ENCODE data around the gene ZAR1L.
A peak's percentile ranks its signal among the peaks of the same experiment; 100 is the strongest.
"Not testable (repeated sequence)": the region's sequence is repeated elsewhere in the genome, so short reads cannot be mapped to it uniquely, and the experiment has no call there.

Gene ZAR1L, protein sequence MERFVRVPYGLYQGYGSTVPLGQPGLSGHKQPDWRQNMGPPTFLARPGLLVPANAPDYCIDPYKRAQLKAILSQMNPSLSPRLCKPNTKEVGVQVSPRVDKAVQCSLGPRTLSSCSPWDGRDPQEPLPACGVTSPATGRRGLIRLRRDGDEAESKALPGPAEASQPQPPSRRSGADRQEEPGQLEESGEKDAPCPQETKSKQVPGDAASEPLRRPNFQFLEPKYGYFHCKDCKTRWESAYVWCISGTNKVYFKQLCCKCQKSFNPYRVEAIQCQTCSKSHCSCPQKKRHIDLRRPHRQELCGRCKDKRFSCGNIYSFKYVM

DNA sequence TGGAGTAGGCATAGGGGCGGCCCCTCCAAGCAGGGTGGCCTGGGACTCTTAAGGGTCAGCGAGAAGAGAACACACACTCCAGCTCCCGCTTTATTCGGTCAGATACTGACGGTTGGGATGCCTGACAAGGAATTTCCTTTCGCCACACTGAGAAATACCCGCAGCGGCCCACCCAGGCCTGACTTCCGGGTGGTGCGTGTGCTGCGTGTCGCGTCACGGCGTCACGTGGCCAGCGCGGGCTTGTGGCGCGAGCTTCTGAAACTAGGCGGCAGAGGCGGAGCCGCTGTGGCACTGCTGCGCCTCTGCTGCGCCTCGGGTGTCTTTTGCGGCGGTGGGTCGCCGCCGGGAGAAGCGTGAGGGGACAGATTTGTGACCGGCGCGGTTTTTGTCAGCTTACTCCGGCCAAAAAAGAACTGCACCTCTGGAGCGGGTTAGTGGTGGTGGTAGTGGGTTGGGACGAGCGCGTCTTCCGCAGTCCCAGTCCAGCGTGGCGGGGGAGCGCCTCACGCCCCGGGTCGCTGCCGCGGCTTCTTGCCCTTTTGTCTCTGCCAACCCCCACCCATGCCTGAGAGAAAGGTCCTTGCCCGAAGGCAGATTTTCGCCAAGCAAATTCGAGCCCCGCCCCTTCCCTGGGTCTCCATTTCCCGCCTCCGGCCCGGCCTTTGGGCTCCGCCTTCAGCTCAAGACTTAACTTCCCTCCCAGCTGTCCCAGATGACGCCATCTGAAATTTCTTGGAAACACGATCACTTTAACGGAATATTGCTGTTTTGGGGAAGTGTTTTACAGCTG, at the start of gene ZAR1L, which contains the start of gene BRCA2:
Gene ZAR1L, minus strand, starts transcription at position 126 of the 790 bp plus-strand sequence. CDS start 3,438 bp downstream, outside the sequence.
Gene BRCA2, plus strand, starts transcription at position 271 of the 790 bp plus-strand sequence. CDS start 953 bp downstream, outside the sequence.
- peak; percentile 52 for DNase-seq

DNA sequence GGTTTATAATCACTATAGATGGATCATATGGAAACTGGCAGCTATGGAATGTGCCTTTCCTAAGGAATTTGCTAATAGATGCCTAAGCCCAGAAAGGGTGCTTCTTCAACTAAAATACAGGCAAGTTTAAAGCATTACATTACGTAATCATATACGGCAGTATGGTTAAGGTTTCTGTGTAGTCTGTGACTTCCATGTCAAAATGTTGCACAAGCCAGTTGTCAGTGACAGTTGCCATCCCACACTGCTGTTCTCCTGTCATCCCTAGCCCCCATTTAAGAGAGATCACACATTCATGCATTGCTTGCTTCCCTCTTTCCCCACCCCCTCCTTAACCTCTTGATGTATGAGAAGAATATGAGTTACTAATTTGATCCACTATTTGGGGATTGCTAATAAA, 47.4 kb upstream of the ZAR1L start:
- DNase-seq = no peak

DNA sequence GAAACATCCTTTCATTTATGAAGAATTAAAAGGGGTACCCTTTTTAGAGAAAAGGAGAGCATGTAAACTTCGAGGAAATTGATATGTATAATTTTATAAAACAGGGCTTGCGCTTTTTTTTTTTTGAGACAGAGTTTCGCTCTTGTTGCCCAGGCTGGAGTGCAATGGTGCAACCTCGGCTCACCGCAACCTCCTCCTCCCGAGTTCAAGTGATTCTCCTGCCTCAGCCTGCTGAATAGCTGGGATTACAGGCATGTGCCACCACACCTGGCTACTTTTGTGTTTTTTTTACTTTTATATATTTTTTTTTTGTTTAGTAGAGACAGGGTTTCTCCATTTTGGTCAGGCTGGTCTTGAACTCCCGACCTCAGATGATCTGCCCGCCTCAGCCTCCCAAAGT, 40.8 kb upstream of the ZAR1L start:
- not testable (repeated sequence) for DNase-seq

DNA sequence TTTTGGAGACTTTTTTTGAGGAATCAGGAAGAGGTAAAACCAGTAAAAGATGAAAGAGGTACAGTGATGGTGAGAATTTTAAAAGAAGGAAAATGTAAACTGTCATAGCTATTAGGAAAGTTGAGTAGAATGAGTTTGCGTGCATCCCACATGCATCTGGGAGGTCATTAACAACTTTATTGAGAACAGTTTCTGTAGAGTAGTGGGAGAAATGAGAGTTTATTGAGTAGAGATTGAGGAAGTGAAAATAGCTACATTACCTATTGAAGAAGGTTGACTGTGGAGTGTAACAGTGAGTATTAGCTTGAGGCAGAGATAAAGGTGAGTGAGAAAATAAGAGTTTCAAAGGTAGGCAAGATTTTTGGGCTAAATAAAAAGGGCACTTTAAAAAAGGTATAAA, 38.9 kb upstream of the ZAR1L start:
- DNase-seq = no peak

DNA sequence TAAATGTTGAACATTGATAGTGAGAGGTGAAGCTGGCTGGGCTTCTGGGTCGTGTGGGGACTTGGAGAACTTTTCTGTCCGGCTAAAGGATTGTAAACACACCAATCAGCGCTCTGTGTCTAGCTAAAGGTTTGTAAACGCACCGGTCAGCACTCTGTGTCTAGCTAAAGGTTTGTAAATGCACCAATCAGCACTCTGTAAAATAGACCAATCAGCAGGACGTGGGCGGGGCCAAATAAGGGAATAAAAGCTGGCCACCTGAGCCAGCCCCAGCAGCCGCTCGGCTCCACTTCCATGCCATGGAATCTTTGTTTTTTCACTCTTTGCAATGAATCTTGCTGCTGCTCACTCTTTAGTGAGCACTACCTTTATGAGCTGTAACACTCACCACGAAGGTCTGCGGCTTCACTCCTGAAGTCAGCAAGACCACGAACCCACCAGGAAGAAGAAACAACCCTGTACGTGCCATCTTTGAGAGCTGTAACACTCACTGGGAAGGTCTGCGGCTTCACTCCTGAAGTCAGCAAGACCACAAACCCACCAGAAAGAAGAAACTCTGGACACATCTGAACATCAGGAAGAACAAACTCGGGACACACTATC, 35.8 kb upstream of the ZAR1L start:
- DNase-seq = not testable (repeated sequence)

DNA sequence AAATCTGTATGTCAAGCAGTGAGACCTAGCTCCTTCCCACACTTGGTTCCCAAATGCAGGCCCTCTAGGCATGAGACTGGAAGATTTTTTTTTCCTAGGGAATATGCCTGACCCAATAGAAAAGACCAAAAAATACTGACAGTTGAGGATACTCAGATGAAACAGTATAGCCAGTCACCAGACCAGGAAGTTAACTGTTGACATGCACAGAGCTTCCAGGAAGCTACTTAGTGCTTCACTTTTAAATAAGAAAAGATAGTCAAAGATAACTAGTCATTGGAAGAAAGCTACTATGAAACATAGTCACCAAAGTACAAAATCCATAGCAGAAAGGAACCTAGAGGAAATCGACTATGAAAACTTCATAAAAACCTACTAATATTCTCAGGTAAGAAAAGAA, 32.5 kb upstream of the ZAR1L start:
- DNase-seq = no peak

DNA sequence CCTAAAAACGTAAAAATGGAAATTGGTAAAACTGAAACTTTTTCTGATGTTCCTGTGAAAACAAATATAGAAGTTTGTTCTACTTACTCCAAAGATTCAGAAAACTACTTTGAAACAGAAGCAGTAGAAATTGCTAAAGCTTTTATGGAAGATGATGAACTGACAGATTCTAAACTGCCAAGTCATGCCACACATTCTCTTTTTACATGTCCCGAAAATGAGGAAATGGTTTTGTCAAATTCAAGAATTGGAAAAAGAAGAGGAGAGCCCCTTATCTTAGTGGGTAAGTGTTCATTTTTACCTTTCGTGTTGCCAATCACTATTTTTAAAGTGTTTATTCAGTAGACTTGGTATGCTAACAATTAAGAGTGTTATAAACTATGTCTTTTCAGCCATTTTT, 25.8 kb upstream of the ZAR1L start:
- DNase-seq = no peak

DNA sequence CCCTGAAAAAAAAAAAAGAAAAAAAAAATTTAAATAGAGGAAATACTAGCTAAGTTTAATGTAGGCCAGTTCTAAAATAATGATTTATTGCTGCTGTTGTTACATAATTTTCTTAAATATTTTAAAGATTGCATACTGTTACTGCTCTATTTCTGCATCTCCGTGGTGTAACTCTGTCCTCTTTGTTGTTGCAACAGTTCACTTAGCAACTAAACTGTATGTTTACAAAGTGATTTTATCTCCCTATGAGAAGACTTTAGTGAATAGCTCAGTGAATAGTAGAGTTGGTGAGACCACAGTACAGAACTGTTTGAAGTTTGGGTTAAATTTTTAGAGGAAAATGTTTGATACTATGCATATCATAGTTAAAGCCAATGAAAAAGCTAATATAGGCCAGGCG, 19.5 kb upstream of the ZAR1L start:
- no peak for DNase-seq

DNA sequence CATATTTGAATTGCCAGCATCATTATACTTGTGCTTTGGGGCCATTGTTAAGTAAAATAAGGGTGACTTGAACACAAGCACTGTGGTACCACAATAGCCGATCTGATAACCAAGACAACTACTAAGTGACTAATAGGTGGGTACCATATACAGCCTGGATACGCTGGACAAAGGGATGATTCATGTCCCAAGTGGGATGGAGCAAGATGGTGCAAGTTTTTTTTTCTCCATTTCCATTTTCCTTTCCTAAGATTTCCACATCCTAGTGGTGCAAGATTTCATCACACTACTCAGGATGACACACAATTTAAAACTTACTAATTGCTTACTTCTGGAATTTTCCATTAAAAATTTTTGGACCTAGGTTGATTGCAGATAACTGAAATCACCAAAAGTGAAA, 15.3 kb upstream of the ZAR1L start:
- DNase-seq = no peak

DNA sequence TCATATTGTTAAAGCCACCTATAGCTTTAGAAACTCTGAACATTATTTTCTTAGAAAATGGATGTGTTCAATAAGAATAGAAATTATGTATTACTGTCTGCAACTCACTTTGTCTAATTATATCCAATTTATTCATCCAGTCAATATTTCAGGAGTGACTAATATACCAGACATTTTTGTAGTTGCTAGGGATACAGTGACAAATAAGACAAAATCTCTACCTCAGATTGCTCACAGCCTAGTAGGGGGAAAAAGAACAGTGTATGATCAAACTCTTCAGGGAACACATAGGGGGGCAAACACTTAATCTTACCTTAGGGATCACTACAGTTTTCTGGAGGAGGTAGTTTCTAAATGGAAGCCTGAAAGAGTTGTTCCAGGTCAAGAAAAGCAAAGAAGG, 8.7 kb upstream of the ZAR1L start:
- no peak for DNase-seq

DNA sequence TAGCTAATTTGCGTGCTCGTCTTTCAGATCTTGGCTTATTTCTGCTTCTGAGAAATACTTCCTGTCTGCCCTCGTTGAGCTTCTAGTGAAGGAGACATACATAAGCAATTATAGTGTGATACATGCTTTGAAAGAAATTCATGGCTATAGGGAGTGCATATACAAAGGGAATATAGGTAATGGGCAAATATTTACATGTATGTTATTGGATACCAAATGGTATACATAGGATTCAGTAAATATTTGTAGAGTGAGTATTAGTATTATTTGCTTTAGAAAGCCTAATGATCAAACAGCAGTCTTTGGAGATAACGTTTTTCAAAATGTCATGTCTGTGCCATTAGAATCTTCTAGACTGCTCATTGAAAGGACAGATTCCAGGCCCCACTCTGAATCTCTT, 5.4 kb upstream of the ZAR1L start:
- no peak for DNase-seq

DNA sequence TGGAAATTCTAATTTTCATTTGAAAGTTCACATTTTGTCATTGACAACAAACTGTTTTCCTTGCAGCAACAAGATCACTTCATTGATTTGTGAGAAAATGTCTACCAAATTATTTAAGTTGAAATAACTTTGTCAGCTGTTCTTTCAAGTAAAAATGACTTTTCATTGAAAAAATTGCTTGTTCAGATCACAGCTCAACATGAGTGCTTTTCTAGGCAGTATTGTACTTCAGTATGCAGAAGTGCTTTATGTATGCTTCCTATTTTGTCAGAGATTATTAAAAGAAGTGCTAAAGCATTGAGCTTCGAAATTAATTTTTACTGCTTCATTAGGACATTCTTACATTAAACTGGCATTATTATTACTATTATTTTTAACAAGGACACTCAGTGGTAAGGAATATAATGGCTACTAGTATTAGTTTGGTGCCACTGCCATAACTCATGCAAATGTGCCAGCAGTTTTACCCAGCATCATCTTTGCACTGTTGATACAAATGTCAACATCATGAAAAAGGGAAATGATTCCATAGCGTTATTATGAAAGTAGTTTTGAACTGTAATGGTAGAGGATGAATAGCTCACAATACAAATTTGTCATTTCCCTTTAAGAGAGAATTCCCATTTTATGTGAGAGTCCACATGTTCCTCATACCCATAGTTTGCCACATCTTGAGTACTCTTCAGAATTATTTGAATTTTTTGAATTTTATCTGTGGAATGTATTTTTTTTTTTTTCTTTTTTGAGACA, 2.7 kb upstream of the ZAR1L start:
- DNase-seq = no peak

DNA sequence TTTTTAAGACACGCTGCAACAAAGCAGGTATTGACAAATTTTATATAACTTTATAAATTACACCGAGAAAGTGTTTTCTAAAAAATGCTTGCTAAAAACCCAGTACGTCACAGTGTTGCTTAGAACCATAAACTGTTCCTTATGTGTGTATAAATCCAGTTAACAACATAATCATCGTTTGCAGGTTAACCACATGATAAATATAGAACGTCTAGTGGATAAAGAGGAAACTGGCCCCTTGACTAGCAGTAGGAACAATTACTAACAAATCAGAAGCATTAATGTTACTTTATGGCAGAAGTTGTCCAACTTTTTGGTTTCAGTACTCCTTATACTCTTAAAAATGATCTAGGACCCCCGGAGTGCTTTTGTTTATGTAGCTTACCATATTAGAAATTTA, 1.3 kb upstream of the ZAR1L start:
- no peak for DNase-seq

DNA sequence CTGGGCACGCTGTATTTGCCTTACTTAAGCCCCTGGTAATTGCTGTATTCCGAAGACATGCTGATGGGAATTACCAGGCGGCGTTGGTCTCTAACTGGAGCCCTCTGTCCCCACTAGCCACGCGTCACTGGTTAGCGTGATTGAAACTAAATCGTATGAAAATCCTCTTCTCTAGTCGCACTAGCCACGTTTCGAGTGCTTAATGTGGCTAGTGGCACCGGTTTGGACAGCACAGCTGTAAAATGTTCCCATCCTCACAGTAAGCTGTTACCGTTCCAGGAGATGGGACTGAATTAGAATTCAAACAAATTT, 821 bp upstream of the ZAR1L start:
- DNase-seq = no peak

DNA sequence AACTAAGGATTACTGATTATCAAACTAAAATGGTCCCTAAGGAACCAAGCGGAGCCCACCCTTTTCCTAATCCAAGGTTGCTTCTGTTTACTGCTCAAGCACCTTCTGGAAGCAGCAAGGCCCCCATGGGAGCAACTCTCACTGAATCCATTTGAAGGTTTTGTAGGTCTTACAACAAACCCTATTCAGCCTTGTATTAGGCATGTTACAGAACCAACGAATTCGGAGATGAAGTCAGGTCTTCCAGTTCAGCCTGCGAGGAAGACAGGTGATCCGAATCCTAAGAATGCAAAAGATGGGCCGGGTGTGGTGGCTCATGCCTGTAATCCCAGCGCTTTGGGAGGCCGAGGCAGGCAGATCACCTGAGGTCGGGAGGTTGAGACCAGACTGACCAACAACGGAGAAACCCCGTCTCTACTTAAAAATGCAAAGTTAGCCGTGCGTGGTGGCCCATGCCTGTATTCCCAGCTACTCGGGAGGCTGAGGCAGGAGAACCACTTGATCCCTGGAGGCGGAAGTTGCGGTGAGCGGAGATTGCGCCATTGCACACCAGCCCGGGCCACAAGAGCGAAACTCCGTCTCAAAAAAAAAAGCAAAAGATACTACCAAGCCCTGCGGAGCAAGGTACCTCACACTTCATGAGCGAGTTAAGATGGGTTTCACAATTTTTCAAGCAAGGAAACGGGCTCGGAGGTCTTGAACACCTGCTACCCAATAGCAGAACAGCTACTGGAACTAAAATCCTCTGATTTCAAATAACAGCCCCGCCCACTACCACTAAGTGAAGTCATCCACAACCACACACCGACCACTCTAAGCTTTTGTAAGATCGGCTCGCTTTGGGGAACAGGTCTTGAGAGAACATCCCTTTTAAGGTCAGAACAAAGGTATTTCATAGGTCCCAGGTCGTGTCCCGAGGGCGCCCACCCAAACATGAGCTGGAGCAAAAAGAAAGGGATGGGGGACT, 609 bp downstream of the ZAR1L start:
- DNase-seq = no peak

DNA sequence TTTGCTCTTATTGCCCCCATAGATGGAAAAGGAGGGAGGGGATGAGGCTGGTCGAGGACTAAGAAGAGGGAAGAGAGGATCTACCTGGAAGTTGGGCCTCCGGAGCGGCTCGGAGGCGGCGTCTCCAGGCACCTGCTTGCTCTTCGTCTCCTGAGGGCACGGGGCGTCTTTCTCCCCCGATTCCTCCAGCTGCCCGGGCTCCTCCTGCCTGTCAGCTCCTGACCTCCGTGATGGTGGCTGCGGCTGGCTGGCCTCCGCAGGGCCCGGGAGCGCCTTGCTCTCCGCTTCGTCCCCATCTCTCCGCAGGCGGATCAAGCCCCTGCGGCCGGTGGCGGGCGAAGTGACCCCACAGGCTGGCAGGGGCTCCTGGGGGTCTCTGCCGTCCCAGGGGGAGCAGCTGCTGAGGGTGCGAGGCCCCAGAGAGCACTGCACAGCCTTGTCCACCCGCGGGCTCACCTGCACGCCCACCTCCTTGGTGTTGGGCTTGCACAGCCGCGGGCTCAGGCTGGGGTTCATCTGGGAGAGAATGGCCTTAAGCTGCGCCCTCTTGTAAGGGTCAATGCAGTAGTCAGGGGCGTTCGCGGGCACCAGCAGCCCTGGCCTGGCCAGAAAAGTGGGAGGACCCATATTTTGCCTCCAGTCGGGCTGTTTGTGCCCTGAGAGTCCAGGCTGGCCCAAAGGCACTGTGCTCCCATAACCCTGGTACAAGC, 3.8 kb downstream of the ZAR1L start:
- DNase-seq = no peak

DNA sequence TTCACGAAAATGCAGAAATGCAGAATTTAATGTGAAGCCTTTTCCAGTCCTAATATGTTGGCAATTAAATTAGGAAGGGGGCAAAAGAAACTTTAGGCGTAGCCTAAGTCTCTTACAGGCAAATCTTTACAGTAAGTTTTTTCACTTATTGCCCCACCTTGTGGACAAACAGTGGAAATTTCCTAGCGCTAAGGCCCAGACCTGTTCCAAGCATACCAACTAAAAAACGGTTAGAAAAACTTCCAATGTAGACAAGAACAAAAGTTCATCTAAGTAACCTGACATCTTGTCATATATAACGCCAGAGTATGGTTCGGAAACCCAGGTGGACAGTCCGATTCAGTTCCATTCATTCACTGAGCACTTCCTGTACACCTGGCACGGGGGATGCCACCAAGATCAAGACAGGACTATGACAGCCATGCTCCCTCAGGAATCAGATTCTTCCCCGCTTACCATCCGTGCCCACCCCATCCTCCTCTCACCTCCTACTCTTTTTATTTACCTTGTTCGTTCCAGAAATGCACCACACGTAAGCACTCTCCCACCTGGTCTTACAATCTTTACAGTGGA, 4.9 kb downstream of the ZAR1L start:
- DNase-seq = no peak

DNA sequence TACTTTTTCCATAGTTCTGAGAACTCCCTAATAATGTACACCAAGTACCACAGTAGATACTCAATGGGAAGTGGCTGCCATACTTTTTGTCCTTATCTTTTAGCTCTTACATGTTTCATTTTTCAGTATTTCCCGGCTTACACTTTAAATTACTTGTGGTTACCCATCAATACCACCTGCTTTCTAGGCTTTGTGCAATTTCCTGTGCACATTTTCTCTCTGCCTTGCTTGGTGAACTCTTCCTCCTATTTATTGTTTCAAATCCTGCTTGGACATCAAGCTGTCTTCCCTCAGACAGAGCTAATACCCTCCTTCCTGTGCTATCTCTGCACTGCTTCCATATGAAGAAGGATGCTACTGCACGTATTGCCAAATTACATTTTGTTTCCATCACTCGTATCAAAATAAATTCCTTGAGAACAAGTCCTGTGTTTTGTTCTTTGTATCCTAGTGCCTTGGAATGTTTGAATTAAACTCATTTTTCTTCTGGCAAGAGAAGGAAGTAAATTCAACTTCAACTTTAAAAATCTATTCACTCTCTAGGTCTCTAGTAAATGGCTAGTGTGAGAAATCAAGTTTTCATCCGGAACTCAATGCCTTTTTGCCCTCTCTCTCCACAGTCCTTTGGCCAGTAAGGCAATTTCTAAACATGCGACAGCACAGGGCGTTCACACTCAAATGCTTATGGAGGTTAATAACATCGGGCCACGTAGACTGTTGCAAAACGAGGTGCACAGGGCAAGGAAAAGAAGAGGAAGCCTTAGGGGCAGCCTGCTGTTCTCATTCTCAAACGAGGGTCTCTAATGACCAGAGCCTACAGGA, 5.6 kb downstream of the ZAR1L start:
- no peak for DNase-seq

DNA sequence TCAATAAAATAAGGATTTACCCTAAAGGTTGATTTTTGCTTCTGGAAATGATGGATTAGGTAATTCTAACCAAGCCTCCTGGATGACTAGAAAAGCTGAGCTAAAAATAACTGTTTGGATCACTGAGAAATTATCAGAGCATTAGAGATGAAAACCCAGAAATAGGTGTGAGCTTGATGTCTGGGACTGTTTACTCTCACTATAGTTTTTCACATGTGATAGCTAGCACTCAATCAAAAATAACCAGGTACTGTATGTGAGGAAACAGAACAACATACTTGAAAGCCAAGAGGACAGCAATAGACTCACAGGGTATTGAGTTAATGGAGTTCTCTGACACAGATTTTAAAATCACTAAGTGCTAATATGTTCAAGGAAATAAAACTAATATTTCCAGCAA, 9.5 kb downstream of the ZAR1L start:
- DNase-seq = no peak

DNA sequence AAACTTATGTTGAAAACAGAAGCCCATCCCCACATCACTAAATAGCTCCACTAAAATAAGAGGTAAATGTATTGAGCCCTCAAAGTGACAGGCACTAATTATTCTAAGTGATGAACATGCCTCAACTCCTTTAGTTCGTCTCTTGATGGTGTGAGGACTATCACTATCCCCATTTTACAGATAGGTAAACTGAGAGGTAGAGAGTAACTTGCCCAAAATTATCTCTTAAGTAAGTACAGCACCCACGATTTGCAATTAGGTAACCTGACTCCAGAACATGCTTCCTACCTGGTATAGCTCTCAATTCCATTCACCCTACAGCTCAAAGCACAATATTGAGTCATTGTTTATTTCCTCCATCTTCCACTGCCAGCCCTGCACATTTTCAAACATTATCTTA, 12.7 kb downstream of the ZAR1L start:
- no peak for DNase-seq
